NCI-H510A (cell line): Measurements from ENCODE around the gene FUS.
"Not testable (repeated sequence)": the region's sequence is repeated elsewhere in the genome, so short reads cannot be mapped to it uniquely, and the experiment has no call there.

ENCODE experiments used
- DNase-seq: peaks from one replicate; lab custom pipeline; 2025; lab: John Stamatoyannopoulos, UW

The FUS gene

DNA sequence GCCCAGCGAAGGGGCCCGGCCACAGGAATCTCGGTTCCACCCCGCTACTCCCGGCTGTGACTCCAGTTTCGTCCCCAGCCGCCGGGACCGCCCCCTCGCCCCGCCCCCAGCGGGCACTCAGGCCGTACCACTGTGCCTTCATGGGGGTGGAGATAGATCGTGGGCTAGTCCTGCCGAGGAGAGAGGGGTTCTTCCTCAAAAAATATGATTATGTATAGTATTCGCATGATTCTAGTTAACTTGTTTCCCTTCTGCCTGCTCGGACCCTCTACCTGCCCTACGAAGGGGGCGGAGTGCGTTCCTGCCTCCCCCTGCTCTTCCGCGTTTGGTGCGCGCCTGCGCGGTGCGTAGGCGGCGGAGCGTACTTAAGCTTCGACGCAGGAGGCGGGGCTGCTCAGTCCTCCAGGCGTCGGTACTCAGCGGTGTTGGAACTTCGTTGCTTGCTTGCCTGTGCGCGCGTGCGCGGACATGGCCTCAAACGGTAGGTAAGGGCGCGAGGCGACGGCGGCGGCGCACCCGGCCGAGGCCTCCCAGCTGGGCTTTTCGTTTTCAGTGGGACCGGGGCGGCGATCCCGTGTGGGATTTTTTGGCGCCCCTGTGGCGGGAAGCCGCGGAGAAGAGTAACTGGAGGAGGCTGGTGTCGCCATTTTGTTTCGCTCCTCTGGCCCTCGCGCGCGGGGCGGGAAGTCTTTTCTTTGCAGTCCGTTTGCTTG lies at the start of gene FUS:
Gene FUS, plus strand, starts transcription at position 393 of the 713 bp plus-strand sequence. Its CDS starts 76 bp downstream, at position 469.
- peak; percentile 63 for DNase-seq

DNA sequence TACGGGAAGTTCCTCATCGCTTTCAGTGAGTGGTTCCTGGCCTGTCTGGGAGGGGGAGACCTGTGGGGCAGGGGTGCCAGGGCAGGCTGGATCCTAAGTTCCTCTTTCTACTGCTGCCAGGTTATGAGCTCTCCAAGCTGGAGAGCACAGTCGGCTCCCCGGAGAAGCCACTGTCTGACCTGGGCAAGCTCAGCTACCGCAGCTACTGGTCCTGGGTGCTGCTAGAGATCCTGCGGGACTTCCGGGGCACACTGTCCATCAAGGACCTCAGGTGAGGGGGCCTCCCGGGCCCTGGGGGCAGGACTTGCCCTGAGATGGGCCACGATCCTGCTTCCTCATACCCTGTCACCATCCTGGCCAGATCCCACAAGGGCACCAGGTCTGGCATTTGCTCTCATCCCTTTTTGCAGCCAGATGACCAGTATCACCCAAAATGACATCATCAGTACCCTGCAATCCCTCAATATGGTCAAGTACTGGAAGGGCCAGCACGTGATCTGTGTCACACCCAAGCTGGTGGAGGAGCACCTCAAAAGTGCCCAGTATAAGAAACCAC lies 49.5 kb upstream of the FUS start:
- DNase-seq: no peak

DNA sequence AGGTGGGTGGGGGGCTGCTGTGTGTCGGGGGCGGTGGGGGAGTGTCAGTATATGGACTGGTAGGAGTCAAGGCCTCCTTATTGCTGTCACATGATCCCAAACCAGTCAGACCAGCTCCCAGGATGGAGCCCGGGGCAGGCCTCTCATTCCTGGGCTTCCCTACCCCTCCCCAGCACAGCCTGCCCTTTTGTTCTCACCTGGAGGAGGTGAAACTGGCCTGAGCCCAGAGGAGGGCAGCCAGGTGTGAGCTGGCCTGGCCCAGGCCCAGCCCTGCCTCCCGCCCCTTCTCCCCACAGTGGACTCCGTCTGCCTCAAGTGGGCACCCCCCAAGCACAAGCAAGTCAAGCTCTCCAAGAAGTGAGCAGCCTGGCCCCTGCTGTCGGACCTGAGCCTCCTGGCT lies 49.0 kb upstream of the FUS start:
- peak; percentile 89 for DNase-seq

GRCh38 chr16:31131416-31131815 lies 48.5 kb upstream of the FUS start:
- DNase-seq: no peak

- DNase-seq: no peak
Measured at GRCh38 chr16:31131841-31132271, 48.1 kb upstream of the FUS start.

DNA sequence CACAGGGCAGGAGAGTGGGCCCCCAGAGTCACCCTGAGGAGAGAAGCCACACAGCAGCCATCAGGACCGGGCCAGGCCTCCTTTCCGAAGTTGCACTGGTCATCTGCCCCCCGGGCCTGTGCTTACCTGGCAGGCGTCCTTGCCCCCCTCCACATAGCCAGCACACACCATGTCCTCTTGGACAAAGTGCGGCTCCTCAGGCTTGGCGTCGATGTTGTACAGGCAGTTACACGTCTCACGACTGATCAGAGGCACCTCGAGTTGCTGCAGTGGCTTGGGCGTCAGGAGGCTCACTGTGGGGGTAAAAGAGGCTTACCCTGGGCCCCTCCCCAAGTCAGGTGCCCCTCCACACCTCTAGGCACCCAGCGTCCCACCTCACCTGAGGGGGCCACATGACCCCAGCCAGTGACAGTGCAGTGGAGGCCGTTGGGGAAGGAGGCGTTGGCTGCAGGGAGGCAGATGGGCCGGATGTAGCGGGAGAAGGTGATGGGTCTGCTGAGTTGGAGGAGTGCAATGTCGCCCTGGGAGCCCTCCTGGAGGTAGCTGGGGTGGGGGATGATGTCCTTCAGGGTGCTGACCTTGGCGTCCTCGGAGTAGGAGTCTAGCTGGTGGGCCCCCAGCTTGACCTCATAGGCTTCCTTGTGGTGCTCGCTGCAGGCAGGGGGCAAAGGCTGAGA lies 47.5 kb upstream of the FUS start:
- DNase-seq: no peak

GRCh38 chr16:31133046-31133501 lies 46.9 kb upstream of the FUS start:
- DNase-seq: no peak

DNA sequence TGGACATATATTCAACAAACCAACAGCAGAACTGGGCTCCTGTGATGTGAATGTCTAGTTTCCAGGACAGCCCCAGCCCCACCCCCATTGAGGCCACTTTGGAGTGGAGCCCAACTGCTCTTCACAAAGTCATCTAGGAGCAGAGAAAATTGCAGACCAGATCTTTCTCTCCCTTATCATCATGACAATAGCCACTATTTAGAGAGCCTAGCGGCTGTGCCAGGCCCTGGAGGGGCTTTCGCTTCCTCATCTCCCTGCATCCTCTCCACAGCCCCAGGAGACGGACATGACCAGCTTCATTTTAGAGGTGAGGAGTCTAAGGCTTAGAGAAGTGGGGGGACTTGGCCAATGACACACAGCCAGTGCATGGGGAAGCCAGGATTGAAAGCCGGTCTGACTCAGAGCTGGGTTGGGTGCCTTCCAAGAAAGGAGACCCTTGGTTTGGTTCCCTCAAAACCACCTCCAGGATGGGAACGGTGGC lies 45.8 kb upstream of the FUS start:
- DNase-seq: no peak

DNA sequence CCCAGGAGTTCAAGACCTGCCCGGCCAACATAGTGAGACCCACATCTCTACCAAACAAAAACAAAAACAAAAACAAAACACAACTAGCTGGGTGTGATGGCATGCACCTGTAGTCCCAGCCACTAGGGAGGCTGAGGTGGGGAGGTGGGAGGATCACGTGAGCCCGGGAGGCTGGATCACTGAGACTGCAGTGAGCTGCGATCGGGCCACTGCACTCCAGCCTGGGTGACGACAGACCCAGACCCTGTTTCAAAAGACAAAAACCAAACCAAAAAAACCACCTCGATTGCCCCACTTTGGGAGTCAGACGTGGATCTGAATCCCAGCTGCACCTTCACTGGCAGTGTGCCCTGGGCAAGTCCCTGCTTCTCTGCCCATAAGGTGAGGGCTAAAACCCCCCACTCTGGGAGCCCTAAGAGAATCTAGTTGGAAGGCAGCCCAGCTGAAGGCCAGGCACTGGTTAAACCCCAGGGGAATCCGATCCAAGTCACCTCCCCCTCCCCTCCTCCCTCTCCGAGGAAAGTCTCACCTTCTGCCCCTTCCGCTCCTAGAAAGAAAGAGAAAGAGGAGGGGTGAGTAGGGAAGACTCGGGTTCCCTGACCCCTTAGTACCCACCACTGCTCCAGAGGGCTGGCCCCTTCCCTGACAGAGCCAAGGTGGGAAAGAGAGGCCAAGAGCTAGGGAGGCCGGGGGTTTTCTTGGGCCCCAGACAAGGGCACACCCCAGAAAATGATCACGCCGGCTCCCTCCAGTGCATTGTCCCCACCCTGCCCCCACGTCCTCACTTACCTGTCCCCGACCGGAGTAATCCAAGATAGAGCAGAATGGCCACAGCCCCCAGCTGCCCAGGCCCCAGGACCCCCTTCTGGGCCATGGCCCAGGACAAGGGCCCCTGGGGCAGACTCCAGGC lies 45.1 kb upstream of the FUS start:
- DNase-seq: no peak

- no peak for DNase-seq
Measured at GRCh38 chr16:31135535-31136286, 44.2 kb upstream of the FUS start, which contains the start of gene PRSS8. PRSS8 (minus strand) TSS chr16:31135727; CDS start chr16:31135498, 229 bp downstream.

DNA sequence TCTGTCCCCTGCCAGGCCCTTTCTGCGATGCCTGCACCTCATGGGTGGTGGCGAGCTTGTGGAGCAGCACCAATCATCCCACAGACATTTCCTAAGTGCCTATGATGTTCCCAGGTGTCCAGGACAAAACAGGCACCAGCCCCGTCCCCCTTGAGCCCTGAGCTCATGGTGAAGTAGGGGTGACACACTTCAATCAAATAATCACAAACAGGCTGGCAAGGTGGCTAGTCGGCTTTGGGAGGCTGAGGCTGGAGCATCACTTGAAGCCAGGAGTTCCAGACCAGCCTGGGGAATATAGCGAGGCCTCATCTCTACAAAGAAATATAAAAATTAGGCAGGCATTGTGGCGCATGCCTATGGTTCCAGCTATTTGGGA lies 43.7 kb upstream of the FUS start:
- no peak for DNase-seq

GRCh38 chr16:31136822-31137499 lies 43.0 kb upstream of the FUS start:
- DNase-seq: not testable (repeated sequence)

DNA sequence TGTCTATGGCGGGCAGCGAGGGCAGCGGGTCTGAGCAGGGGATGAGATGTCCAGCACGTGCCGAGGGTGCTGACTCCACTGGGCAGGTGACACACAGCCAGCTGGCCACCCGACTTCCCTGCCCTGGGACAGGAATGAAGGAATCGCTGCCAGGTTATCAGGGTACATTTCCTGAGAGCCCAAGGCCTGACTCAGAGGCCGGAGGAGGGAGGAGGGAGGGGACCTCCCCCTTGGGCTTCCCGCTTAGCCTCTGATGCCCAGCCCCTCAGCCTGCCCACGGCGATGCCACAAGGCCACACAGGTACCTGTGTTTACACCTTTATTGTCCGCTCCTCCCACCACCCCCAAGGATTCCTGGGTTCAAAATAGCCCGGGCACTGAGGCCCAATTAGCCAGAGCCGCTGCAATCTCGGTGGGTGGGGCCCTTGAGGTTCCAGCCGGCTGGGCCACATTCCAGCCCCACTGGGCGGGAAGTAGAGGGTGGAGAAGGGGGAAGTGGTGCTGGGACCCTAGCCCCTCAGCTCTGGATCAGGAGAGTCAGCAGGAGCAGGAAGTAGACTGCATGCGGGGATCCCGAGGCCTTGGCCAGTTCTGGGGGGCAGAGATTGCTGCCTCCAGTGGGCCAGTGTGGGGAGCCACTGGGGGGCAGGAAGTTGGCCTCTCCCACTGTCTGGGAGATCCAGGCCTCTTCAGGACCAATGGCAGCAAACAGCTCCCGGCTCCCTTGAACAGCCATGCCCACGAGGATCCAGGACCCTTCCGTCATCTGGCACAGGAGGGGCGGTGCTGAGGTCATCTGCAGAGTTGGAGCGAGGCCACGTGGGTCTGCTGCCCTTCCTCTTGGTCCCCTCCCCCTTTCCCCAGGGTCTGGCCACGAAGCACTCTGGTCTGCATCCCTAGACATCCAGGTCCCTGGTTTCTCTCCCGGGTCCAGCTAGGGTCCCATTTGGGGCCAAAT lies 41.0 kb upstream of the FUS start:
- DNase-seq: no peak

- not testable (repeated sequence) for DNase-seq
Measured at GRCh38 chr16:31141071-31141469, 38.9 kb upstream of the FUS start.

DNA sequence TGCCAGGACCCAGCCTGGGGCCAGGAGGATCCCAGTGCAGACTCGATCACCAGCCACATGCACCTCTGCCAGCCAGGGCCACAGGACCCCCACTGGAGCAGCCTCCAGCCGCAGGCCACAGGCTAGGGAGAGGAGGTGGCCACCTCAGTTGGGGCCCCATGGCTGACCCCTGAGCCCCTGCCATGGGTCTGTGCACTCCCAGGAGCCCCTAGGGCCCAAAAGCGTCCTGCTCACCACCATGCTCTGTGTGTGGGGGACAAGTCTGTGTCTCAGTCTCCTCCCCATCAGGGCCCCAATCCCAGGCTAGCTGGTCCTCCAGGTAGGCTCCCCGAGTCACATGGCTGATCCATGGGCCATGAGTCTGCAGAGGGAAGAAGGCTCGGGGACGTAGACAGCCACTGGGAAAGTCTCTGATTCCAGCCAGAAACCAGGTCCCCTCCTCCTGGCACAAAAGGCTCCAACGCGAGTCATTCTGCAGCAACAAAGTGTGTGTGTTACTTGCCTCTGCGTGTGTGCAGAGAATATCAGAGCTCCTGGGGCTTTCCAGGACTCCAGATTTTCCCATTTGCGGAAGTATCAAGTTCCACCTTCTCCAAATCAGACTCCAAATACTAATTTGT lies 38.3 kb upstream of the FUS start:
- no peak for DNase-seq

- DNase-seq: peak; percentile 97
Measured at GRCh38 chr16:31142109-31143010, 37.6 kb upstream of the FUS start.

DNA sequence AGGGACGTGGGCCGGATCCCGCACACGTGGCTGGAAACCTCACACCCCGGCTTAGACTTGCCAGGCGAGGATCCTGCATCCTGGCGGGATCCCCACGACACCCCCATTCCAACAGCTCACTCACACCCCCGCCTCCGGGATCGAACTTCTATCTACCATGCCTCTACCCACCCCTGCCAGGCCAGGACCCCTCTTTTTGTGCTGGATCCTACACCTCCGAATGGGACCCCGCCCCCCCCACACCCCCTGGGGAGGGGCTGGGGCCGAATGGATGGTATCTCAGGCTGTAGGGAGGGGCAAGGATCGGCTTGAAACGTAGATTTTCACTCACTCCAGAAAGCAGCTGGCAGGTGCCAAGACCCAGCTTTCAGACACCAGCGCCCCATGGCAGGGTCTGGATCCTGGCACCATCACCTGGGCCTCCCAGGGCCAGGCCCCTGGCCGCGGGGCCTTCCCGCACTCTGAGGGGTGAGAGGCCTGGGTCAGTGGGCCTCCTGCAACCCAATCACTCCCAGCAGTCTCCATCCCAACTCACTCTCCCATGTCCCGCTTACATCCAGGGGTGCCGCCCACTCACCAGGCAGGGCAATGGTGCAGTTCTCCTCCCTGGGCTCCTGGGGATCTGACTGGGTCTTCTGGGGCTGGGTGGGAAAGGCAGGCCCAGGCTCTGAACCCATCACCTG lies 36.8 kb upstream of the FUS start:
- no peak for DNase-seq
